Epithelial cell of proximal tubule (primary cell): ENCODE data around the gene DNMT3L. TPM values are rescaled to one million over a fixed set of nuclear protein-coding genes. Genes with fewer than 3 reads are reported as not detected.

Source experiments
- DNase-seq: peaks from one replicate; pipeline ENCODE4 v3.0.0-alpha.2; 2011; ENCODE audit warnings: low read depth
- H3K4me3 ChIP-seq: 2 replicates; pipeline ENCODE4 v1.5.1; 2011; ENCODE audit warnings: low read depth, mild to moderate bottlenecking, low read length
- total RNA-seq: library from RNA; depleted of rRNA; stranded (reverse); fragments of >200 nt; gene quantifications from 2 replicates; pipeline ENCODE4 v1.2.3, GENCODE V29; 2015
- TF ChIP-seq, protein P1 (sequence below): conservative IDR thresholded peaks from 2 replicates; pipeline ENCODE4 v1.5.1; 2012; ENCODE audit warnings: low read depth, mild to moderate bottlenecking, low read length

Gene DNMT3L
- total RNA-seq, 1 donor from 2014 or later = not detected

DNA sequence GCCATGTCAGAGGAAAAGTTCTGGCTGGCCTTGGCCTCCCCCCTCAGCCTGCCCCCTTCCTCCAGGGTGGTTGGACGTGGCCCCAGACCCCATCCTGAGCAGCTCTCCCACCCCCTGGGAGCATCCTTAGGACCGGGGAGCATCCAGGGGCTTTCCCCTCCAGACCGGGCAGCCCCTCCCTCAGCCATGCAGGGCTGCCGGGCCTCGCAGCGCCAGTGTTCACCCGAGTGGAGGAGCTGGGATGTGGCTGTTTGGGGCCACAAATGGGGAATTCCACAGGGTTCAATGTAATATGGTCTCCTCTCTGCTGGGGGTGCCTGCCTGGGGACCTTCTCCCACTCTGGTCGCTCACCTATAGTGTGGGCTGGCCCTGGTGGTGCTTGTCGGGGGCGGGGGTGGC is 33.9 kb upstream of the DNMT3L start:
- no peak for DNase-seq
- TF ChIP-seq, protein P1, sequence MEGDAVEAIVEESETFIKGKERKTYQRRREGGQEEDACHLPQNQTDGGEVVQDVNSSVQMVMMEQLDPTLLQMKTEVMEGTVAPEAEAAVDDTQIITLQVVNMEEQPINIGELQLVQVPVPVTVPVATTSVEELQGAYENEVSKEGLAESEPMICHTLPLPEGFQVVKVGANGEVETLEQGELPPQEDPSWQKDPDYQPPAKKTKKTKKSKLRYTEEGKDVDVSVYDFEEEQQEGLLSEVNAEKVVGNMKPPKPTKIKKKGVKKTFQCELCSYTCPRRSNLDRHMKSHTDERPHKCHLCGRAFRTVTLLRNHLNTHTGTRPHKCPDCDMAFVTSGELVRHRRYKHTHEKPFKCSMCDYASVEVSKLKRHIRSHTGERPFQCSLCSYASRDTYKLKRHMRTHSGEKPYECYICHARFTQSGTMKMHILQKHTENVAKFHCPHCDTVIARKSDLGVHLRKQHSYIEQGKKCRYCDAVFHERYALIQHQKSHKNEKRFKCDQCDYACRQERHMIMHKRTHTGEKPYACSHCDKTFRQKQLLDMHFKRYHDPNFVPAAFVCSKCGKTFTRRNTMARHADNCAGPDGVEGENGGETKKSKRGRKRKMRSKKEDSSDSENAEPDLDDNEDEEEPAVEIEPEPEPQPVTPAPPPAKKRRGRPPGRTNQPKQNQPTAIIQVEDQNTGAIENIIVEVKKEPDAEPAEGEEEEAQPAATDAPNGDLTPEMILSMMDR = no peak

GRCh38 chr21:44295163-44295573 is 33.5 kb upstream of the DNMT3L start:
- DNase-seq = no peak
- no peak overlapping the region for H3K4me3 ChIP-seq
- TF ChIP-seq, protein P1 = no peak

More for the DNA sequence above, 33.9 kb upstream of the DNMT3L start:
- H3K4me3 ChIP-seq = no peak overlapping the region

DNA sequence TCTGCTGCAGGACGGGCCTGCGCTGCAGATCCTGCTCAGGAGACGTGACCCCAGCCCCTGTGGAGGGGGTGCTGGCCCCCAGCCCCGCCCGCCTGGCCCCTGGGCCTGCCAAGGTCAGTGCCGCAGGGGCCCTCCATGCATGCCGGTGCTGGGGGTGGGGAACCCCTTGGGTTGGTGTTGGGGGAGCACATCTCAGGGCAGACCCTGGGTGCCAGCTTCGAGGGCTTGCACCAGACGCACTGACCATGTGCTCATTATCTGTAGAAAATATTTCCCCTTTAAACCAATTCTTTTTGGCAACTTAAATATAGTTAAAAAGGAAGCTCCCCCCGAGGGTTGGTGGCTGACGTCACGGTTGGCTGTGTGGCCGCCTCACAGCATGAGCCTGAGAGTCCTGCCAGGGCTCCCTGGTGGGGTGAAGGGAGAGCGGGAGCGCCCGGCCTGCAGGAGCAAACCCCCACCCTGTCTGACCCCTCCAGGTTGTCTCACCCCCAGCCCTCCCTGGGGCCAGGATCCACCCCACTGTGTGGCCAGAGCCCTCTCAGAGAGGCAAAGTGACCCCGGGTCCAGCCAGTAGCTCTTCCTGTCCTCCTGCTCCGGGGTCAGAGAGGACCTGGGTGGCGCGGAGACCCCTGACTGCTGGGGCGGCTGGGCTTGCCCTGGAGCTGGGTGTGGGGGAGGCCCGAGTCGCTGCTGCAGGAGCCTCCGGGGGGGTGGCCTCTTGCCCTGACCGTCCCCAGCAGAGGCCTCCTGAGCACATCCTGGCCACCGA is 32.9 kb upstream of the DNMT3L start:
- H3K4me3 ChIP-seq = no peak overlapping the region
- TF ChIP-seq, protein P1 = no peak
- no peak for DNase-seq

- DNase-seq = no peak
- no peak overlapping the region for H3K4me3 ChIP-seq
- TF ChIP-seq, protein P1 = no peak
These were observed 32.0 kb upstream of the DNMT3L start for GRCh38 chr21:44293551-44294231.

- H3K4me3 ChIP-seq = no peak overlapping the region
- TF ChIP-seq, protein P1 = no peak
- no peak for DNase-seq
These were observed 31.1 kb upstream of the DNMT3L start for GRCh38 chr21:44292812-44293195.

DNA sequence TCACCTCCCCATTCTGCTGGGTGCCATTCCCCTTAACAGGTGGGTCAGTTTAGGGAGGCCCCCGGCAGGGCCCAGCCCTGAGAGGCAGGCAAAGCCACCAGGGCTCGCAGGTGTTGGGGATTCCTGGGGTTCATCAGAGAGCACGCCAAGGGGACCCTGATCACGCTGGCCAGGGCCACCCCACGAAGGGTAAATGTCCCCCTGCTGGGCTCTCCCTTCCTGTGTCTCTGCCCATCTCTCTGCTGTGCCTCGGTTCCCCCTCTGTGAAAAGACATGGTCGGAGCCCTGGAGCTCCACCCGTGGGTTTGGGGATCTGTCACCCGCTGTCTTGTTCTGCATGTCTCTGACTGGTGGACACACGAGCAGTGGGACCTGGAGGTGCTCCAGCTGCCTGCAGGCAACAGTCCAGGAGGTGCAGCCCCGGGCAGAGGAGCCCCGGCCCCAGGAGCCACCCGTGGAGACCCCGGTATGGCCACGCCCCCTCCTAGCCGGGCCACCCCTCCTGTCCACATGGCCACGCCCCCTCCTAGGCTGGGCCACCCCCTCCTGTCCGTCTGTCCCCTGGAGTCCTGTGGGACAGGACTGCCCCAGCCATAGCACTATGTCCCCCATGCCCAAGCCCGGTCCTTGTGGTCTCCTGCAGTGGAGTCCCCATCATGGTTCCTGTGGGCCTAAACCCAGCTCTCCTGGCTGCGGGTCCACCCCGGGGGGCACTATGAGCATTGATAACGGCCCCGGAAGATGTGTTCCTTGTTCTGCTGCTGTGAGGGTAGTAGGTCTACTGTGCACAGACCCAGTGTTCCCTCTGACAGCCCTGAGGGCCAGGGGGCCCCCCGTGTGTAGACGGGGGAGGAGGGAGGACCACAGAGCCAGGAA is 30.5 kb upstream of the DNMT3L start:
- TF ChIP-seq, protein P1 = no peak

More for the DNA sequence above, 30.5 kb upstream of the DNMT3L start:
- no peak overlapping the region for H3K4me3 ChIP-seq
- no peak for DNase-seq
